Ectodermal cell (in vitro differentiated cells): ENCODE results near the gene C14orf132.
"Not testable (repeated sequence)": the region's sequence is repeated elsewhere in the genome, so short reads cannot be mapped to it uniquely, and the experiment has no call there.

Experiments used
- H3K27ac ChIP-seq: 2 replicates; pipeline ENCODE4 v1.7.0; 2013; ENCODE audit warnings: mild to moderate bottlenecking, low read depth, low read length; ENCODE audit not compliant: insufficient read depth, poor library complexity, severe bottlenecking
- H3K27me3 ChIP-seq: 2 replicates; pipeline ENCODE4 v1.7.0; 2013; ENCODE audit warnings: mild to moderate bottlenecking, low read length; ENCODE audit not compliant: insufficient read depth, control insufficient read depth, poor library complexity, severe bottlenecking
- H3K36me3 ChIP-seq: one replicate; pipeline ENCODE4 v1.7.0; 2013; ENCODE audit warnings: low read length; ENCODE audit not compliant: control insufficient read depth, insufficient read depth
- H3K4me1 ChIP-seq: one replicate; pipeline ENCODE4 v1.7.0; 2013; ENCODE audit warnings: low read length; ENCODE audit not compliant: control insufficient read depth, insufficient read depth
- H3K4me3 ChIP-seq: 2 replicates; pipeline ENCODE4 v1.7.0; 2013; ENCODE audit warnings: low read depth, low read length, control low read depth; ENCODE audit not compliant: insufficient read depth
- H3K9me3 ChIP-seq: 2 replicates; pipeline ENCODE4 v1.7.0; 2013; ENCODE audit warnings: mild to moderate bottlenecking, low read length, moderate library complexity; ENCODE audit not compliant: control insufficient read depth
- WGBS, 2 experiments: methylation state at CpG; one replicate each; pipeline ENCODE4 v1.1.7; 2013; ENCODE audit warnings: missing lambda C conversion rate in 2 of 2; 5-methylcytosine and 5-hydroxymethylcytosine counted together

Gene C14orf132

GRCh38 chr14:96071561-96071960 lies 32.4 kb downstream of the C14orf132 start:
- no peaks in the 10 kb centered on the region for H3K9me3 ChIP-seq
- no peaks in the 10 kb centered on the region for H3K36me3 ChIP-seq
- H3K27me3 ChIP-seq: no peaks in the 10 kb centered on the region
- no peaks in the 10 kb centered on the region for H3K4me1 ChIP-seq
- no peak overlapping the region for H3K4me3 ChIP-seq
- H3K27ac ChIP-seq: no peak overlapping the region
- 93 to 94% methylated on average over 4 of the region's 4 CpGs for whole genome bisulfite sequencing, 2 experiments

- Histone ChIP-seq H3K4me3 (no peak overlapping the region), H3K4me1 (no peaks in the 10 kb centered on the region), H3K9me3 (no peaks in the 10 kb centered on the region), H3K27me3 (no peaks in the 10 kb centered on the region), H3K27ac (no peak overlapping the region), H3K36me3 (no peaks in the 10 kb centered on the region)
- WGBS, 2 experiments: 96% methylated on average over 10 of the region's 10 CpGs
Observed at GRCh38 chr14:96072076-96072475, 32.9 kb downstream of the C14orf132 start.

- Histone ChIP-seq H3K4me1 (peaks cover under 1% of the 10 kb centered on the region), H3K9me3 (no peaks in the 10 kb centered on the region), H3K27ac (no peak overlapping the region), H3K36me3 (no peaks in the 10 kb centered on the region), H3K27me3 (no peaks in the 10 kb centered on the region), H3K4me3 (no peak overlapping the region)
- WGBS, 2 experiments: 82% methylated on average over 6 of the region's 6 CpGs
Observed at GRCh38 chr14:96072746-96073145, 33.6 kb downstream of the C14orf132 start.

- not testable (repeated sequence) for H3K27ac ChIP-seq, H3K4me1 ChIP-seq, H3K4me3 ChIP-seq, H3K36me3 ChIP-seq, H3K27me3 ChIP-seq, H3K9me3 ChIP-seq
- WGBS, 2 experiments: 65 to 90% methylated on average over 3 to 4 of the region's 4 CpGs
Observed at GRCh38 chr14:96073260-96074039, 34.3 kb downstream of the C14orf132 start.

- Histone ChIP-seq H3K27me3 (no peaks in the 10 kb centered on the region), H3K4me1 (peaks cover 6% of the 10 kb centered on the region), H3K27ac (no peak overlapping the region), H3K36me3 (no peaks in the 10 kb centered on the region), H3K4me3 (no peak overlapping the region), H3K9me3 (no peaks in the 10 kb centered on the region)
- 82 to 83% methylated on average over 11 of the region's 11 CpGs for WGBS, 2 experiments
Observed at GRCh38 chr14:96077983-96078624, 38.9 kb downstream of the C14orf132 start.

GRCh38 chr14:96078625-96079016 lies 39.5 kb downstream of the C14orf132 start:
- H3K4me1 ChIP-seq: peaks cover 6% of the 10 kb centered on the region
- no peaks in the 10 kb centered on the region for H3K27me3 ChIP-seq
- no peak overlapping the region for H3K4me3 ChIP-seq
- no peak overlapping the region for H3K27ac ChIP-seq
- no peaks in the 10 kb centered on the region for H3K9me3 ChIP-seq
- WGBS, 2 experiments: 92 to 93% methylated on average over 6 of the region's 6 CpGs
- no peaks in the 10 kb centered on the region for H3K36me3 ChIP-seq

- no peaks in the 10 kb centered on the region for H3K27me3 ChIP-seq
- H3K27ac ChIP-seq: no peak overlapping the region
Observed at GRCh38 chr14:96079066-96079465, 39.9 kb downstream of the C14orf132 start.

GRCh38 chr14:96080571-96080970 lies 41.4 kb downstream of the C14orf132 start:
- H3K4me3 ChIP-seq: no peak overlapping the region
- peaks cover 6% of the 10 kb centered on the region for H3K4me1 ChIP-seq
- H3K27me3 ChIP-seq: no peaks in the 10 kb centered on the region
- 82 to 85% methylated on average over 10 of the region's 10 CpGs for WGBS, 2 experiments
- H3K9me3 ChIP-seq: no peaks in the 10 kb centered on the region
- no peak overlapping the region for H3K27ac ChIP-seq
- no peaks in the 10 kb centered on the region for H3K36me3 ChIP-seq

More at GRCh38 chr14:96079066-96079465, 39.9 kb downstream of the C14orf132 start:
- 95 to 97% methylated on average over 8 of the region's 8 CpGs for WGBS, 2 experiments
- Histone ChIP-seq H3K9me3 (no peaks in the 10 kb centered on the region), H3K4me1 (peaks cover 6% of the 10 kb centered on the region), H3K36me3 (no peaks in the 10 kb centered on the region), H3K4me3 (no peak overlapping the region)

- H3K36me3 ChIP-seq: no peaks in the 10 kb centered on the region
- H3K27me3 ChIP-seq: no peaks in the 10 kb centered on the region
- peaks cover 6% of the 10 kb centered on the region for H3K4me1 ChIP-seq
- 90 to 94% methylated on average over 6 of the region's 6 CpGs for WGBS, 2 experiments
- no peak overlapping the region for H3K4me3 ChIP-seq
- no peak overlapping the region for H3K27ac ChIP-seq
- H3K9me3 ChIP-seq: no peaks in the 10 kb centered on the region
Observed at GRCh38 chr14:96081224-96081623, 42.1 kb downstream of the C14orf132 start.

GRCh38 chr14:96081767-96082400 lies 42.7 kb downstream of the C14orf132 start:
- H3K4me1 ChIP-seq: peaks cover 6% of the 10 kb centered on the region
- WGBS, 2 experiments: 95% methylated on average over 10 of the region's 10 CpGs
- no peak overlapping the region for H3K4me3 ChIP-seq

More at GRCh38 chr14:96081767-96082400, 42.7 kb downstream of the C14orf132 start:
- Histone ChIP-seq H3K9me3 (no peaks in the 10 kb centered on the region), H3K27ac (no peak overlapping the region), H3K27me3 (no peaks in the 10 kb centered on the region), H3K36me3 (no peaks in the 10 kb centered on the region)
